OCI-LY1 (cell line): ENCODE results near the gene LINGO4.

Experiments used
- H2AFZ ChIP-seq: fragments of 200-600 bp; sonication (generic), shearing (Covaris generic); 2 replicates; pipeline ENCODE4 v1.6.0; 2014; ENCODE audit warnings: antibody characterized with exemption, mild to moderate bottlenecking, low read length
- H3F3A ChIP-seq: fragments of 200-600 bp; sonication (generic), shearing (Covaris generic); 2 replicates; pipeline ENCODE4 v1.6.0; 2014; ENCODE audit warnings: mild to moderate bottlenecking, antibody characterized with exemption, low read length, moderate library complexity; ENCODE audit not compliant: insufficient read depth
- H3K27ac ChIP-seq: fragments of 200-600 bp; sonication (generic); 2 replicates; pipeline ENCODE4 v1.5.1; 2014; ENCODE audit warnings: low read length, mixed run types, mild to moderate bottlenecking, low read depth; ENCODE audit not compliant: poor library complexity, severe bottlenecking
- H3K27me3 ChIP-seq: fragments of 200-600 bp; sonication (generic); 2 replicates; pipeline ENCODE4 v1.6.0; 2014; ENCODE audit warnings: antibody characterized with exemption, mild to moderate bottlenecking, low read length, moderate library complexity; ENCODE audit not compliant: insufficient read depth
- H3K36me3 ChIP-seq: fragments of 200-600 bp; sonication (generic); 2 replicates; pipeline ENCODE4 v1.6.1; 2014; ENCODE audit warnings: mild to moderate bottlenecking, antibody characterized with exemption, low read length, moderate library complexity, mixed read lengths; ENCODE audit not compliant: insufficient read depth
- H3K4me1 ChIP-seq: fragments of 200-600 bp; sonication (generic); 2 replicates; pipeline ENCODE4 v1.5.1; 2014; ENCODE audit warnings: mild to moderate bottlenecking, low read length, moderate library complexity; ENCODE audit not compliant: insufficient read depth, severe bottlenecking
- H3K4me2 ChIP-seq: fragments of 200-600 bp; sonication (generic), shearing (Covaris generic); 2 replicates; pipeline ENCODE4 v1.6.1; 2014; ENCODE audit warnings: low read length
- H3K4me3 ChIP-seq: fragments of 200-600 bp; sonication (generic); 2 replicates; pipeline ENCODE4 v1.5.1; 2014; ENCODE audit warnings: low read length, low read depth, mild to moderate bottlenecking, mixed read lengths; ENCODE audit not compliant: poor library complexity, severe bottlenecking
- H3K79me2 ChIP-seq: fragments of 200-600 bp; shearing (Covaris generic); 2 replicates; pipeline ENCODE4 v1.6.1; 2016; ENCODE audit warnings: mixed run types, low read length, mixed read lengths; ENCODE audit not compliant: insufficient read depth
- H3K9ac ChIP-seq: fragments of 200-600 bp; sonication (generic), shearing (Covaris generic); 2 replicates; pipeline ENCODE4 v1.6.1; 2014; ENCODE audit warnings: mild to moderate bottlenecking, low read length, mixed read lengths
- H3K9me2 ChIP-seq: fragments of 200-600 bp; sonication (generic), shearing (Covaris generic); 2 replicates; pipeline ENCODE4 v1.6.1; 2014; ENCODE audit warnings: low read depth, mild to moderate bottlenecking, low read length, mixed read lengths
- H3K9me3 ChIP-seq: fragments of 200-600 bp; shearing (Covaris generic); 2 replicates; pipeline ENCODE4 v1.6.1; 2014; ENCODE audit warnings: low read length, mixed read lengths
- H4K20me1 ChIP-seq: fragments of 200-600 bp; sonication (generic), shearing (Covaris generic); 2 replicates; pipeline ENCODE4 v1.6.0; 2016; ENCODE audit warnings: mild to moderate bottlenecking, low read length; ENCODE audit not compliant: insufficient read depth
- EZH2 ChIP-seq: fragments of 200-600 bp; sonication (generic), shearing (Covaris generic); IDR thresholded peaks from 2 replicates; pipeline ENCODE4 v1.8.0; 2017; ENCODE audit warnings: borderline replicate concordance, mixed run types, mild to moderate bottlenecking, antibody characterized with exemption, low read length, moderate library complexity, mixed read lengths
- TF ChIP-seq, protein P1 (sequence below): fragments of 200-600 bp; sonication (generic), shearing (Covaris generic); IDR thresholded peaks from 2 replicates; pipeline ENCODE4 v1.5.1; 2017; ENCODE audit warnings: mild to moderate bottlenecking, antibody characterized with exemption, low read length, moderate library complexity, mixed read lengths

Gene LINGO4

DNA sequence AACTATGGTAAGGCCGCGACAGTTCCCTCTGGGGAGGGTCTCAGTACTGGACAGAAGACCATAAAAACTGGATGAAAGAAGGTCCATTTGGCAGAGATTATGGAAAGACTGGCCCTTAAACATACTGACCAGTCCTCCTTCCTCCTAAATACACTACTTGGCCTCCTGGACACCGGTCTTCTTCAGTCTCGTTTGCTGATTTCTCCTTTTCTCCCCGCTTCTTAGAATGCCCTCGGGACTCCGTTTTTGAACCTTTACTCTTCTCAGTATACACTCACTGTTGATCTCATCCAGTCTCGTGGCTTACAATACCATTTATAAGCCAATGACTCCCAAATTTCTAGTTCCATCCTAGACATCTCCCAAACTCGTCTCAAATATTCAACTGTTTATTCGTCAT, 41.2 kb downstream of the LINGO4 start:
- no peaks in the 10 kb centered on the region for H3K9me3 ChIP-seq
- peaks cover 32% of the 10 kb centered on the region for H3K36me3 ChIP-seq
- H3K27me3 ChIP-seq: no peaks in the 10 kb centered on the region
- H4K20me1 ChIP-seq: no peaks in the 10 kb centered on the region
- TF ChIP-seq EZH2: no peak
- TF ChIP-seq, protein P1, sequence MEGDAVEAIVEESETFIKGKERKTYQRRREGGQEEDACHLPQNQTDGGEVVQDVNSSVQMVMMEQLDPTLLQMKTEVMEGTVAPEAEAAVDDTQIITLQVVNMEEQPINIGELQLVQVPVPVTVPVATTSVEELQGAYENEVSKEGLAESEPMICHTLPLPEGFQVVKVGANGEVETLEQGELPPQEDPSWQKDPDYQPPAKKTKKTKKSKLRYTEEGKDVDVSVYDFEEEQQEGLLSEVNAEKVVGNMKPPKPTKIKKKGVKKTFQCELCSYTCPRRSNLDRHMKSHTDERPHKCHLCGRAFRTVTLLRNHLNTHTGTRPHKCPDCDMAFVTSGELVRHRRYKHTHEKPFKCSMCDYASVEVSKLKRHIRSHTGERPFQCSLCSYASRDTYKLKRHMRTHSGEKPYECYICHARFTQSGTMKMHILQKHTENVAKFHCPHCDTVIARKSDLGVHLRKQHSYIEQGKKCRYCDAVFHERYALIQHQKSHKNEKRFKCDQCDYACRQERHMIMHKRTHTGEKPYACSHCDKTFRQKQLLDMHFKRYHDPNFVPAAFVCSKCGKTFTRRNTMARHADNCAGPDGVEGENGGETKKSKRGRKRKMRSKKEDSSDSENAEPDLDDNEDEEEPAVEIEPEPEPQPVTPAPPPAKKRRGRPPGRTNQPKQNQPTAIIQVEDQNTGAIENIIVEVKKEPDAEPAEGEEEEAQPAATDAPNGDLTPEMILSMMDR: no peak
- H3K27ac ChIP-seq: peak overlapping the region; percentile 34
- no peaks in the 10 kb centered on the region for H3K9me2 ChIP-seq
- peak overlapping the region; percentile 94 for H3K9ac ChIP-seq
- no peaks in the 10 kb centered on the region for H3K79me2 ChIP-seq
- peaks cover 16% of the 10 kb centered on the region for H3K4me1 ChIP-seq
- no peaks in the 10 kb centered on the region for H3F3A ChIP-seq
- peak overlapping the region; percentile 88 for H3K4me2 ChIP-seq
- H3K4me3 ChIP-seq: peak overlapping the region; percentile 97
- H2AFZ ChIP-seq: peak overlapping the region; percentile 43

DNA sequence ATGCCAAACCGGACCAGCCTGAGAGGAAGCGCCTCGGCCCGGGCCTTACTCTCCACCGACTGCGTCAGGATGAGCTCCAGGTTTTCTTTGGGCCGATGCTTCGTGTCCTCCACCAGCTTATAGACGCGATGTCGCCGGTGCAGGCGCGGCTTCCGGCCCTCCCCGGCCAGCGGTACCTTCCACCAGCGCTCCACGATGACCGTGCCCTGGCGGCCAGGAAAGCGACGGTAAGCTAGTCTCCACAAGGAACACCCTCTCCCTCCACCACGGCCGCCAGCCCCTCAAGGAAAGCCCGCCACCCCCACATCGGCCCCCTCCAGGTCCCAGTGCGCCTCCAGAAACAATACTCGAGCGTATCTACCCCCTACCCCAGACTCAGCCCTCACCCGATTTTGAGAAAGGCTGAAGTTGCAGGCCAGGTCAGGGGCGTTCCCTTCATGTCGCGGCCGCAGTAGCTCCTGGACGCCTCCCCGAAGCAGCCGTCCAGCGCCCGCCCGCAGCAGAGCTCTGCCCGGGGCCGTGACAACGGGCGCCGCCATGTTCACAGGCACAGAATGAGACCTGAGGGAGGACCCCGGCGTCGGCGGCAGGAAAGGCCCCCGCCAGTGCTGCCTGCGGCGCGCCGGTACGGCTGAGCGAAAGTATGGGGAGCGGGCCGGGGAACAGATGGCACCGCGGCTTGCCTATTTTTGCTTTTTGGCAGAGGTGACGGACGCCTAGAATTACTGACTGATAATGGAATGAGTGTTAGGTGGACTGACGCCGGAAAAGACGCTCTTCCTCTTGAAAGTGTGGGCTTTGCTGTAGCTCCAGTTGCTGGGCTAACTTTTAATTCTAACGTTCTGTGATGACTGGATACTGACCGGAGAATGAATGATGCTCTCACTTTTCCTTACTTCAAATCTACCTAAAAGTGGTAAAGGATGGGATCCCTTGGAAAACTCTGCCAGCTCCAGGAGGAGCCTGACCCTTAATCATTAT, 42.0 kb downstream of the LINGO4 start, which contains the start of gene MRPL9:
Gene MRPL9 (minus strand): TSS at position 556 of the 981 bp plus-strand sequence. CDS start 17 bp downstream, at position 539.
- Histone ChIP-seq H3K36me3 (peaks cover 39% of the 10 kb centered on the region), H4K20me1 (no peaks in the 10 kb centered on the region), H3K4me1 (peaks cover 16% of the 10 kb centered on the region), H3K4me3 (peak within 1 kb of the TSS; percentile 97), H3K9me2 (no peaks in the 10 kb centered on the region), H3K9ac (peak within 1 kb of the TSS; percentile 94), H3F3A (no peaks in the 10 kb centered on the region), H3K27me3 (no peaks in the 10 kb centered on the region), H3K9me3 (no peaks in the 10 kb centered on the region), H3K27ac (peak within 1 kb of the TSS; percentile 34), H2AFZ (peak within 1 kb of the TSS; percentile 57), H3K79me2 (no peaks in the 10 kb centered on the region), H3K4me2 (peak within 1 kb of the TSS; percentile 88)
- TF ChIP-seq EZH2: no peak
- TF ChIP-seq, protein P1: no peak

GRCh38 chr1:151760597-151761385, 44.4 kb downstream of the LINGO4 start:
- Histone ChIP-seq H3K4me3 (no peak overlapping the region), H3K36me3 (peaks cover 41% of the 10 kb centered on the region), H2AFZ (no peak overlapping the region), H3K27ac (no peak overlapping the region), H3K9me3 (no peaks in the 10 kb centered on the region), H3K9ac (no peak overlapping the region), H3K9me2 (no peaks in the 10 kb centered on the region), H3K4me1 (peaks cover 16% of the 10 kb centered on the region), H3K27me3 (no peaks in the 10 kb centered on the region), H3K79me2 (no peaks in the 10 kb centered on the region), H4K20me1 (no peaks in the 10 kb centered on the region), H3K4me2 (no peak overlapping the region), H3F3A (no peaks in the 10 kb centered on the region)
- TF ChIP-seq EZH2: no peak
- TF ChIP-seq, protein P1: no peak
